Measurements from ENCODE around the gene BOK. TPM values are rescaled to one million over a fixed set of nuclear protein-coding genes. Genes with fewer than 3 reads are reported as not detected.
"Not testable (repeated sequence)": the region's sequence is repeated elsewhere in the genome, so short reads cannot be mapped to it uniquely, and the experiment has no call there.

The BOK gene
- polyA plus RNA-seq, 1 donor from 2014 or later = 0.08 TPM

DNA sequence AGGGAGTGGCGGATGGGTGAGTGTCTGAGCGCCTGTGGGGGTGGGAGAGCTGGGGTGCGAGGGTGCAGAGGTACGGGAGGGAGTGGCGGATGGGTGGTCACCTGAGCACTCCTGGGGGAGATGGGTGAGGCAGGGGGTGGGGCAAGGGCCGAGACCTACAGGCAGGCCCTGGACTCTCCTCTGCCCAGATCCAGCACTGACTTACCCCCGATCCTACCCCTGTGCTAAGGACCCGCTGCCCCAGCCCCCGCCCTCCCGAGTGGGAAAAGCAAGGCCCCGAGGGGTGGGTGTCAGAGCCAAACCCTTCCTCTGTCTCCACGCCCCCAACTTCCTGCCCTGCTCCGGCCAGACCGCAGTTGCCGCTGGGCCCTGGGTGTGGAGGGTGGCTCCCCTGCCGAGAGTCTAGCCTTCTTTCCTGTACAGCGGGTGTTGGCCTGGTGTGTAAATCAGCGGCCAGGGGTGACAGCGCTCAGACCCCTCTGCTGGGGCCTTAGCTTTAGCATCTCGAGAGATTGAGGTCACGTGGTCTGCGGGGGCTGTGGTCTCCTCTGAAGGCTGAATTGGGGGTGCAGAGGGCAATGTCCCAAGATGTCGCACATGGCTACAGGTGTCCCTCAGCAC is 12.5 kb downstream of the BOK start:
- Mint-ChIP-seq H3K27ac (no peak overlapping the region), H3K36me3 (peaks cover 1% of the 10 kb centered on the region), H3K27me3 (no peaks in the 10 kb centered on the region), H3K4me1 (no peaks in the 10 kb centered on the region), H3K9me3 (no peaks in the 10 kb centered on the region), H3K4me3 (no peak overlapping the region)

DNA sequence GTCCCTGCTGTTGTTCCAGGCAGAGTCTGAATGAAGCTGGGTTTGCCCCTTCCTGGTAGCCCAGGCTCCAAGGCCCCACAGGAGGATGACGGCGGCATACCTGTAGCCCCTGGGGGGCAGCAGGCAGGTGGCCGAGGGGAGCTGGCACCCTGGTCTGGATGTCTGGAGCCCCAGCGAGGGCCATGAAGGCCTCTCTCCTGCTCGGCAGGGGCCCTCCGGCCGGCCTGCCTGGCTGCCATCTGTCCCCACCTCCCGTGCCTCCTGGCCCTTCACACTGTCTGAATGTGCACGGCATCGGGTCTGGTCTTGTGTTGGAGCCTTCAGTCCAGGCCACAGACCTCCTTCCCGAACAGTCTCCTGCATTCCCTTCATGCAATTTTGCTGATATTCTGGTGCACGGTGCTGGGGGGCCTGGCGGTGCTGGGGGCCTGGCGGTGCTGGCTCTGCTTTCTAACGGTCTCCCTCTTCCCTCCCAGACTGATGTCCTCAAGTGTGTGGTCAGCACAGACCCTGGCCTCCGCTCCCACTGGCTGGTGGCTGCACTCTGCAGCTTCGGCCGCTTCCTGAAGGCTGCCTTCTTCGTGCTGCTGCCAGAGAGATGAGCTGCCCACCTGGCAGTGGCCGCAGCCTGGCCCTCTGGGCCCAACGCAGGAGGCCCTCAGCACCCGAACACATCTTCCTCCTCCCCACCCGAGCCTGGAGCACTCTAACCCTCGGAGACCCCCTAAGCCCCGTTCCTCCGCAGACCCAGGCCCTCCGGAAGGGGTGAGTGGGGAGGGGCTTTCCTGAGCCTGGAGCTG is 13.5 kb downstream of the BOK start:
- H3K36me3 Mint-ChIP-seq = peaks cover 1% of the 10 kb centered on the region
- no peak overlapping the region for H3K4me3 Mint-ChIP-seq
- H3K9me3 Mint-ChIP-seq = no peaks in the 10 kb centered on the region
- H3K27ac Mint-ChIP-seq = no peak overlapping the region
- no peaks in the 10 kb centered on the region for H3K27me3 Mint-ChIP-seq
- no peaks in the 10 kb centered on the region for H3K4me1 Mint-ChIP-seq

DNA sequence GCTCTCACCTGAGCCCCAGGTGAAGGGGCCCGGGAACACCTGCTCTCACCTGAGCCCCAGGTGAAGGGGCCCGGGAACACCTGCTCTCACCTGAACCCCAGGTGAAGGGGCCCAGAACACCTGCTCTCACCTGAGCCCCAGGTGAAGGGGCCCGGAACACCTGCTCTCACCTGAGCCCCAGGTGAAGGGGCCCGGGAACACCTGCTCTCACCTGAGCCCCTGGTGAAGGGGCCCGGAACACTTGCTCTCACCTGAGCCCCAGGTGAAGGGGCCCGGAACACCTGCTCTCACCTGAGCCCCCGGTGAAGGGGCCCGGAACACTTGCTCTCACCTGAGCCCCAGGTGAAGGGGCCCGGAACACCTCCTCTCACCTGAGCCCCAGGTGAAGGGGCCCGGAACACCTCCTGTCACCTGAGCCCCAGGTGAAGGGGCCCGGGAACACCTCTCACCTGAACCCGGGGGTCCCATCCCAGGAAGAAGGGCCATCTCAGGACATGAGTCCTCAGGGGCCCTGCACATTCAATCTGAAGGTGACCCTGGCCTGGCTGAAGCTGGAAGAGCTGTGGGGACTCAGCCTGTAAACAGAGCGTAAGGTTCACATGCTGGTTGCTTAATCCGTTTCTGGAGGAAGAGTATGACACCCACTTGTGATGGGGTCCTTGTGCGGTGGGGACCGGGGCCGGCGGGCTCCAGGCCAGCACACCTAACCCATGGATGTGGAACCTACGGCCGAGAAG is 14.5 kb downstream of the BOK start:
- not testable (repeated sequence) for H3K36me3 Mint-ChIP-seq, H3K4me3 Mint-ChIP-seq, H3K27me3 Mint-ChIP-seq, H3K4me1 Mint-ChIP-seq, H3K9me3 Mint-ChIP-seq
- peak overlapping the region in 1 of 3 donors; percentile 31 for H3K27ac Mint-ChIP-seq

DNA sequence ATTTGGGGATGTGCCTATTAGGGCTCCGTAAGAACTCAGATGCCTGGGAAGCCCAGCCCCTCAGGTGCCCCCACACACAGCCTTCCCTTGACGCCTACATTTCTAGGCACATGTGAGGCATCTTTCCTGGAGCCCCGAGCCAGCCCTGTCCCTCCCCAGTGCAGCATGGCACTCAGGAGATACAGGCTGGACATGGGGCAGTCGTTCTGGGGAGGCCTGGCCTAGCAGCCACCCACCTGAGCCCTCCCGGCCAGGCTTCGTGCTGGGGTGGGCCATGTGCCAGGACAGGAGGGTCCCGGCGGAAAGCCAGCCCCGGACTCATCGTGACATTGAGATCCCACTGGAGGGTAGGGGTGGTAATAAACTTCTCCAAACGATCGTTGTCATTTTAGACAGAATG is 15.2 kb downstream of the BOK start:
- H3K36me3 Mint-ChIP-seq = peaks cover 4% of the 10 kb centered on the region
- peak overlapping the region in 1 of 3 donors; percentile 31 for H3K27ac Mint-ChIP-seq
- H3K4me1 Mint-ChIP-seq = no peaks in the 10 kb centered on the region
- H3K27me3 Mint-ChIP-seq = no peaks in the 10 kb centered on the region
- H3K9me3 Mint-ChIP-seq = no peaks in the 10 kb centered on the region
- H3K4me3 Mint-ChIP-seq = no peak overlapping the region

DNA sequence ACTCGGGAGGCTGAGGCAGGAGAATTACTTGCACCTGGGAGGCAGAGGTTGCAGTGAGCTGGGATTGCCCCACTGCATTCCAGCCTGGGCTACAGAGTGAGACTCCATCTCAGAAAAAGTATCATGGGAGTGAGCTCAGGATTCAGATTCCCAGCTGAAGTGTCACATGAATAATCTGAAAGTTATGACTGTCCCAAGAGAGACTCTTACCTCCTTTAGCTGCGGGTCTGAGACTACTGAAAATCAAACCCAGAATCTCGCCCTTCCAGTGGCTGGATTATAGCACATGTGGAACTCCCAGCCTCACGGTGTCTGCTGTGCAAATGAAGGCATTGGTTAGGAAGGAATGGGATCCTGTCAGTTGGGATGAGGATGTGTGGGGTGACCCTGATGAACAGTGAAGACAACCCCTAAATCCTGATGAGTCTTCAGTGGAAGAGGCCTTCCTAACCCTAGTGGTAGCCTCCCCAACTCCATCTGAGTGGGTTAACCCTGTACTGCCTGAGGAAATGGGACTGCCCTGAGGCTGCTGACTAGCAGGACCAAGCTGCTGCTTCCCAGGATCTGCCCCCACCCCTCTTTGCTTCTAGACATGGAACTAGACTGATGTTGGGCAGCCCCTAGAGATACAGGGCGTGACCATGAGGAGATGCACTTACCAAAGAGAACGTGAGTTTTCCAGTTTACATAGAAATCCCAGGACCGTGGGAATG is 16.5 kb downstream of the BOK start:
- no peaks in the 10 kb centered on the region for H3K4me1 Mint-ChIP-seq
- H3K4me3 Mint-ChIP-seq = no peak overlapping the region
- no peaks in the 10 kb centered on the region for H3K9me3 Mint-ChIP-seq
- no peak overlapping the region for H3K27ac Mint-ChIP-seq
- H3K36me3 Mint-ChIP-seq = peaks cover 4% of the 10 kb centered on the region
- H3K27me3 Mint-ChIP-seq = no peaks in the 10 kb centered on the region

DNA sequence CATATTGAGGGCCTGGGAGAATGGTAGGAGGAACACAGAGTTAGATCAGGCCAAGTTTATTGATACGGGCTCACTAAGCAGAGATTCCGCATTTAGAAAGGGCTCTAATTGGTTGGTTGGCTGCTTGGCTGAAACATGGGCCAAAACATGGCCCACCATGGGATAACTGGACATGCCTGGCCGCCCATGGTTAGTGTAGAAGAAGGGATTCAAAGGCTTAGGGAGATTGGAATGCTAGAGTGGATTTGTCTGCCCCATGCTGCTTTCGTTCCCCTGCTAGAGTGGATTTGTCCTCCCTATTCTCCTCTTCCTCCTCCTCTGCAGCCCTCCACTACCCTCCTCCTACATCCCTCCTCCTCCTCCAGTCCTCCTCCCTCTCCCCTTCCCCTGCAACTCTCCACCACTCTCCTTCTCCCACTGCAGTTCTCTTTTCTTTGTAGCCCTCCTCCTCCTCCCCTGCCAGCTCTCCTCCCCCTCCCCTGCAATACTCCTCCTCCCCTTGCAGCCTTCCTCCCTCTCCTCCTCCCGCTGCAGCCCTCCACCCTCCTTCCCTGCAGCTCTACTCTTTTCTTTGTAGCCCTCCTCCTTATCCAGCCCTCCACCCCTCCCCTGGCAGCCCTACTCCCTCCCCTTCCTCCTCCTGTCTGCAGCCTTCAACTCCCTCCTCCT is 17.2 kb downstream of the BOK start:
- Mint-ChIP-seq H3K36me3 (peaks cover 5% of the 10 kb centered on the region), H3K9me3 (no peaks in the 10 kb centered on the region), H3K4me3 (no peak overlapping the region), H3K4me1 (no peaks in the 10 kb centered on the region), H3K27ac (no peak overlapping the region), H3K27me3 (no peaks in the 10 kb centered on the region)

DNA sequence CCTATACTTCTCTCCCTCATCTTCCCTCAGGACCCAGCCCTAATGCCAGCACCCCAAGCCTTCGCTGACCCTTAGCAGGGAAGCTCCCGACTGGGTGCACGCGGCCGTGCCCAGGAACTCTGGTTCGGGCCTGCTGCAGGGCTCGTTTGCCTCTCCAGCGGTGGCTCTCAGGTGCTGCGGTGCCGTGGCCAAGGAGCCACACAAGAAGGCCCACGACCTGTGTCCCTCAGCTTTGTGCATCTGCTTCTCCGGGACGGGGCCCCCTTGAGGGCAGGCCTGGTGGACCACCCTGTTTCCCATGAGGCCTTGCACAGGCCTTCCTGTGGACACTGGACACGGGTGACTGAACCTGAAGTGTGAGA is 17.7 kb downstream of the BOK start:
- H3K27ac Mint-ChIP-seq = no peak overlapping the region
- H3K4me1 Mint-ChIP-seq = no peaks in the 10 kb centered on the region
- H3K27me3 Mint-ChIP-seq = no peaks in the 10 kb centered on the region
- no peaks in the 10 kb centered on the region for H3K9me3 Mint-ChIP-seq
- H3K36me3 Mint-ChIP-seq = peaks cover 5% of the 10 kb centered on the region
- H3K4me3 Mint-ChIP-seq = peak overlapping the region in 1 of 4 donors; percentile 44

DNA sequence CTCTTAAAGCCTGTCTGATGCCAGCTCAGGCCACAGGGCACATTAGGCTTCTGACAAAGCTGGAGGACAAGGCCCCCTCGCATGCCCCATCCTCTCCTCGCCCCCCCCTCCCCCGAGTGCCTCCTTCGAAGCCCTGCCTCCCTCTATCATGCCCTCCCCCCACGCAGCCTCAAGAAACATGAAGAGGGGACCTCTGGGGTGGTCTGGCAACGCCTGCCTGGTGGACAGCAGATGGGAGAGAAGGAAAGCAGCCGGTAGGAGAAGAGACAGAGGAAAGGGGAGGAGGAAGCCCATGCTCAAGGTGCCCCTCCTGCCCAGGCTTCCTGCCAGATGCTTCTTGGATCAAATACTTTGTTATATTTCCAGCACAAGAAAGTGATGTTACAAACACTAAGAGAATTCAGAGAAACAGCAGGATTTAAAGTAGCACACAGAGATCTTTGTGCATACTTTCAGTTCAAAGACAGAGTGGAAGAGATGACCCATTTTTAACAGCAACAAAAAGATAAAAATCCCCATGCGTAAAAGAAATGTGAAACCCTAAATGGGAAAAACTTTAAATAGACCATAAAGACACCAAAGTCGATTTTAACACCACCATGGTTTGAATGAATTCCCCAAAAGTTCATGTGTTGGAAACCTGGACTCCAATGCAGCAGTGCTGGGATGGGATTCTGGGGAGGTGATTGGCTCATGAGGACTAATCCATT is 19.0 kb downstream of the BOK start:
- no peaks in the 10 kb centered on the region for H3K9me3 Mint-ChIP-seq
- H3K4me3 Mint-ChIP-seq = no peak overlapping the region
- no peaks in the 10 kb centered on the region for H3K4me1 Mint-ChIP-seq
- no peaks in the 10 kb centered on the region for H3K27me3 Mint-ChIP-seq
- no peak overlapping the region for H3K27ac Mint-ChIP-seq
- H3K36me3 Mint-ChIP-seq = peaks cover 8% of the 10 kb centered on the region

DNA sequence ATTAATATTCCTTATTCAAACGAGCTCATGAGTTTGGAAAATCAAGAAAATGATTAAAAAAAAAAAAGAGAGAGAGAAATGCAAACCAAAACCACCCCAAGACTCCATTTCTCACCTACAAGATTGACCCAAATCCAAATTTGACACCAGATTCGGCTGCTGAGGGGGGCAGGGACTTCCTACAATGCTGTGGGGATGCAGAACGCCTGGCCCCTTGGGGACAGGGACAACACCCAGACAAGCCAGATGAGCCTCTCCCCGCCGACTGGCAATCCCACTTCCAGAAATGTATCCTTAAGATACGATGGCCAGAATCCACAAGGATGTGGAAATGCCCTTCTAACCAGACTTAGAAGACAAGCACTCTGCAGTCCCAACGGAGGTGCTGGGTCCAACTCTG is 20.7 kb downstream of the BOK start:
- H3K36me3 Mint-ChIP-seq = peaks cover 15% of the 10 kb centered on the region
- no peaks in the 10 kb centered on the region for H3K27me3 Mint-ChIP-seq
- no peaks in the 10 kb centered on the region for H3K4me1 Mint-ChIP-seq
- H3K4me3 Mint-ChIP-seq = no peak overlapping the region
- no peaks in the 10 kb centered on the region for H3K9me3 Mint-ChIP-seq
- no peak overlapping the region for H3K27ac Mint-ChIP-seq

DNA sequence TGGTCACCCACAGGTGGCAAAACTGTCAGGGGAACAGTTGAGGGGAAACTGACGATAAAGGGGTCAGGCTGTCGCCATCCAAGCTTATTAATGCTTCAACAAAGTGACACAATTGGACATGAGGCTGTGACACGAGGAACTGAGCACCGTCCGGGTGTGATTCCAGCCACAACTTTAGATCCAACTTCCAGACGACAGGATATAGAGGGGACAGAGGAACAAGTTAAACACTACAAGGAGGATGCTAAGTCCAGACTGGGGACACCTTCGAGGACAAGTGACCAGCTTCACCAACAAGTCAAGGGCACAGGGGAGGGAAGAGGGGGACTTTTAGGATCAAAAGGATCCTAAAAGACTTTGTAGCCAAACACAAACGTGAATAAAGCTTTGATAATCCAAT is 23.8 kb downstream of the BOK start:
- Mint-ChIP-seq H3K36me3 (peaks cover 28% of the 10 kb centered on the region), H3K27ac (no peak overlapping the region), H3K4me3 (no peak overlapping the region), H3K9me3 (peaks cover 3 to 11% (median 10%) of the 10 kb centered on the region in 3 donors), H3K27me3 (no peaks in the 10 kb centered on the region), H3K4me1 (no peaks in the 10 kb centered on the region)

DNA sequence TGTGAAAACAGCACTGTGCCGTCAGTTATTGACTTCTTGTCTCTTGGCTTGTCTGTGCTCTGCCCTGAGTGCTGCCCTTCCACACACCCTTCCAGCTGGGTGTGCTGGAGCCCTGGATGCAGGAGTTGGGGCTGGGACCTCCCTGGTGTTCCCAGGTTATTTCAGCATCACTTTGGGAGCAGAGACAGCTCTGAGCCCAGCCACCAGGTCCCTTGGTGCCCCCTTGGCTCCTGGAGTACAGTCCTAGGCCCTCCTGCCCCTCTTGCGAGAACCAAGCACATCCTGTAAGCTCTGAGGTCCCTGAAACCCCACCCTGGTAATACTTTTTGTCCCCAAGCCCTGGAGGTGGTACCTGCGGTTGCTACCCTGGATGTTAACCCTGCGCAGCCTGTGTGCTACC is 24.3 kb downstream of the BOK start:
- H3K4me1 Mint-ChIP-seq = no peaks in the 10 kb centered on the region
- H3K4me3 Mint-ChIP-seq = no peak overlapping the region
- H3K27ac Mint-ChIP-seq = peak overlapping the region in 1 of 3 donors; percentile 68
- H3K27me3 Mint-ChIP-seq = no peaks in the 10 kb centered on the region
- H3K9me3 Mint-ChIP-seq = peaks cover 3 to 13% (median 11%) of the 10 kb centered on the region in 3 donors
- peaks cover 27% of the 10 kb centered on the region for H3K36me3 Mint-ChIP-seq

DNA sequence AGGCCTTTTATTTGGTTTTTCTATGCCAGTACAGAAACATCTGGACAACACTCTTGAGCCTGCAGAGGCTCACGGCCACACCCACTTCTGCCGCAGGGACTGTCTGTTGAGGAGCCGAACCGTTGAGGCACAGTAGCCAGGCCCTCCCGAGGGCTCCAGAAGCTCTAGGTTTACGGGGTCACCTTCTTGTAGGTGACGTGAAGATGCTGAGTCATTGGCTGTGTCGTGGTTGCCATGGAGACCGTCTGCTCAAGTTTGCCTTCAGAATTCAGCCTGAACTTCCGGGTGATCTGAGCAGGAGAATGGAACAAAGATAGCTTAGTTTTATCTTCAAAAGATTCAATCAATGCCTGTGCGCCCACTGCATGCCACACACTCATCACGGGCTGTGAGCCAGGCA is 25.9 kb downstream of the BOK start:
- H3K4me1 Mint-ChIP-seq = no peaks in the 10 kb centered on the region
- peaks cover 33% of the 10 kb centered on the region for H3K36me3 Mint-ChIP-seq
- peak overlapping the region in 1 of 3 donors; percentile 91 for H3K27ac Mint-ChIP-seq
- peaks cover 6 to 16% (median 13%) of the 10 kb centered on the region in 3 donors for H3K9me3 Mint-ChIP-seq
- H3K4me3 Mint-ChIP-seq = no peak overlapping the region
- no peaks in the 10 kb centered on the region for H3K27me3 Mint-ChIP-seq

DNA sequence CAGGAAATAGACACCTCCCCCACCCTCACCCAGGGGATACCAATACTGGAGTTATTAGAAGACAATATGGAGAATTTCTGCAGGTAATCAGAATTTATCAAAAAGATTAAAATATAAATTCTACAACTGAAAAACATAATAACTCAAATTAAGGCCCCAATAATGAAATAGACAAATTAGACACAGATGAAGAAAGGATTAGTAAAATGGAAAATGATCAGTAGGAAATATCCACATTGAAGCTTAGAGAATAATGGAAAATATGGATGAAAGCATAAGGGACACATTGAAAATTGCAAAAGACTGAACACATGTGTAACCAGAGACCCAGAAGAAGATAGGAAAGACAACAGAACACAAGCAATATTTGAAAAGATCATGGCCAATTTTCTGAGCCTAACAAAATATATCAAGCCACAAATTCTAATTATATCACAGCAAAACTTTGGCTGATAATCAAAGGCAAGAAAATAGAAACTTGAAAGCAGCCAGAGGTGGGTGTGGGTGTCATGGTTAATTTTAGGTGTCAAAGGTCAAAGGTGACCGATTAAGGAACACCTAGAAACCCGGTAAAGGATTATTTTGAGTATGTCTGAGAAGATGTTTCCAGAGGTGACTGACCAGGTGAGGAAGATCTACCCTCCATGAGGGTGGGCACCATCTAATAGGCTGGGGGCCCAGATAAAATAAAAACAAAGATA is 28.2 kb downstream of the BOK start:
- peaks cover 31% of the 10 kb centered on the region for H3K36me3 Mint-ChIP-seq
- H3K27me3 Mint-ChIP-seq = no peaks in the 10 kb centered on the region
- H3K27ac Mint-ChIP-seq = no peak overlapping the region
- H3K4me3 Mint-ChIP-seq = no peak overlapping the region
- peaks cover 6 to 16% (median 13%) of the 10 kb centered on the region in 3 donors for H3K9me3 Mint-ChIP-seq
- no peaks in the 10 kb centered on the region for H3K4me1 Mint-ChIP-seq

DNA sequence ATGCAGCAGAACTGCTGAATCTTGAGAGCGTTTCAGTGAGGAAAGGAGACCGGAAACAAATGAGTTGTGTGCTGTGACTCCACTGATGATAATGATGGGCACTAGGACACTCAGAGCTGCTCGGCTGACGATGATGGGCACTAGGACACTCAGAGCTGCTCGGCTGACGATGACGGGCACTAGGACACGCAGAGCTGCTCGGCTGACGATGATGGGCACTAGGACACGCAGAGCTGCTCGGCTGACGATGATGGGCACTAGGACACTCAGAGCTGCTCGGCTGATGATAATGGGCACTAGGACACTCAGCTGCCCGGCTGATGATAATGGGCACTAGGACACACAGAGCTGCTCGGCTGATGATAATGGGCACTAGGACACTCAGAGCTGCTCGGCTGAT is 31.3 kb downstream of the BOK start:
- not testable (repeated sequence) for H3K4me1 Mint-ChIP-seq, H3K27me3 Mint-ChIP-seq, H3K27ac Mint-ChIP-seq, H3K4me3 Mint-ChIP-seq
- Mint-ChIP-seq H3K36me3 (peaks cover 17% of the 10 kb centered on the region), H3K9me3 (peaks cover 6 to 16% (median 13%) of the 10 kb centered on the region in 3 donors)

Data from IgD-negative memory B cell (primary cell).